Measurements from ENCODE around the gene USP10. TPM values are rescaled to one million over a fixed set of nuclear protein-coding genes. Genes with fewer than 3 reads are reported as not detected.

Gene USP10
- total RNA-seq, 1 donor: 61.7 TPM

DNA sequence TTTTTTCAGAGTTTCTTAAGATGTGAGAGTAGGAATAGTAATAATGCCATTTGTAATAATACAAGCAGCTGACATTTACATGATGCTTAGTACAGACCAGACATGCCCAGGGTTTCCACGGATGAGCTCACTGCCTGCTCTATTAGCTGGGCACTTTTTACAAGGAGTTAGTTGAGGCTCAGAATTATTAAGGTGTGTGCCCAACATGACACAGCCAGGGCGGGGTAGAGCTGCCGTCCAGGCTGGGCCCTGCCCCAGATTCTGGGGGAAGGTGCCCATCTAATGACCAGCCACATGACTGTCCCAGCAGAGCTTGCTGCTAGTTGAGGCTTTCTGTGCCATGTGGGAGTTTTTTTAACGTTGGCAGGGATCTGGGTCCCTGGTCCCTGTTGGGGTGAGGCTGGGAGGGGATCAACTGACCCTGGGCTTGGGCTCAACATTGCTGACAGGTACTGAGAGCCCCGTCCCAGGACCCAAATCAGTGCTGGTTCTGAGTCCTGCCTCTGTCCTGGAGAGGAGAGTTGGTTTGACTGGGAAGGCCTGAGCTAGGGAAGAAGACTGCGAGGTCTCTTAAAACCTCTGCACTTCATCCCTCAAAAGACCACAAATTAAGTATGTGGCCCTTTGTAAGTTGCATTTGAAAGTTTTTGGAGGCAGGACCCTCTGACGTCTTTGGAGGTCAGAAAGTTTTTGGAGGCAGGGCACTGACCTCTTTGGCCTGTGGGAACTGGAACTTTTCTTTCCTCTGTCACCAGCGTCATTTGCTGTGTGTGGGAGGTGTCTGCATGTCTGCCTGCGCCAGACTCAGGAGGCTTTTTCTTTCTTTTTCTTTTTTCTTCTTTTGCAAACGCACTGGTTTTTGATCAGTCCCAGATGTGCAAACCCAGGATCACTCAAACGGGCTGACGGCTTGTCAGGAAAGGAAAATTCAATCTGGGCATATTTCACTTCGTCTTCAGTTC is 122.2 kb downstream of the USP10 start:
- DNase-seq (ENCODE audit: low read depth): peak; percentile 60
- H3K4me3 ChIP-seq (ENCODE audit: low read depth, low read length): no peak overlapping the region

DNA sequence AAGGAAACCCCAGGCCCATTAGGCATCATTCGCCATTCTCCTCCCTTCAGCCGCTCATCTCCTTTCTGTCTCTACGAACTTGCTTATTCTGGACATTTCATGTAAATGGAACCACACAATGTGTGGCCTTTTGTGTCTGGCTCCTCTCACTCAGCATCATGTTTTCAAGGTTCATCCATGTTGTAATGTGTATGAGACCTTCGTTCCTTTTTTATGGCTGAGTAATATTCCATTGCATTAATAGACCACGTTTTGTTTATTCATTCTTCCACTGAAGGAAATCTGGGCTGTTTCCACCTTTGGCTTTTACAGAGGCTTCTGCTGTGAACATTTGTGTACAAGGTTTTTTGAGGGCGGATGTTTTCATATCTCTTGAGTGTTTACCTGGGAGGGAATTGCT is 123.2 kb downstream of the USP10 start:
- TF ChIP-seq, protein P1, sequence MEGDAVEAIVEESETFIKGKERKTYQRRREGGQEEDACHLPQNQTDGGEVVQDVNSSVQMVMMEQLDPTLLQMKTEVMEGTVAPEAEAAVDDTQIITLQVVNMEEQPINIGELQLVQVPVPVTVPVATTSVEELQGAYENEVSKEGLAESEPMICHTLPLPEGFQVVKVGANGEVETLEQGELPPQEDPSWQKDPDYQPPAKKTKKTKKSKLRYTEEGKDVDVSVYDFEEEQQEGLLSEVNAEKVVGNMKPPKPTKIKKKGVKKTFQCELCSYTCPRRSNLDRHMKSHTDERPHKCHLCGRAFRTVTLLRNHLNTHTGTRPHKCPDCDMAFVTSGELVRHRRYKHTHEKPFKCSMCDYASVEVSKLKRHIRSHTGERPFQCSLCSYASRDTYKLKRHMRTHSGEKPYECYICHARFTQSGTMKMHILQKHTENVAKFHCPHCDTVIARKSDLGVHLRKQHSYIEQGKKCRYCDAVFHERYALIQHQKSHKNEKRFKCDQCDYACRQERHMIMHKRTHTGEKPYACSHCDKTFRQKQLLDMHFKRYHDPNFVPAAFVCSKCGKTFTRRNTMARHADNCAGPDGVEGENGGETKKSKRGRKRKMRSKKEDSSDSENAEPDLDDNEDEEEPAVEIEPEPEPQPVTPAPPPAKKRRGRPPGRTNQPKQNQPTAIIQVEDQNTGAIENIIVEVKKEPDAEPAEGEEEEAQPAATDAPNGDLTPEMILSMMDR (IDR thresholded peaks at IDR 0.05; ENCODE audit: insufficient read depth, low read length): no peak
- H3K4me3 ChIP-seq (ENCODE audit: low read depth, low read length): no peak overlapping the region
- no peak for DNase-seq (ENCODE audit: low read depth)

More for the DNA sequence above, 122.2 kb downstream of the USP10 start:
- TF ChIP-seq, protein P1 (IDR thresholded peaks at IDR 0.05; ENCODE audit: insufficient read depth, low read length): no peak

- H3K4me3 ChIP-seq (ENCODE audit: low read depth, low read length): no peak overlapping the region
- DNase-seq (ENCODE audit: low read depth): peak; percentile 94
- TF ChIP-seq, protein P1 (IDR thresholded peaks at IDR 0.05; ENCODE audit: insufficient read depth, low read length): no peak
Observed at GRCh38 chr16:84823484-84823883, 123.7 kb downstream of the USP10 start.

GRCh38 chr16:84823926-84824325 is 124.1 kb downstream of the USP10 start:
- no peak overlapping the region for H3K4me3 ChIP-seq (ENCODE audit: low read depth, low read length)
- DNase-seq (ENCODE audit: low read depth): no peak
- TF ChIP-seq, protein P1 (IDR thresholded peaks at IDR 0.05; ENCODE audit: insufficient read depth, low read length): no peak

DNA sequence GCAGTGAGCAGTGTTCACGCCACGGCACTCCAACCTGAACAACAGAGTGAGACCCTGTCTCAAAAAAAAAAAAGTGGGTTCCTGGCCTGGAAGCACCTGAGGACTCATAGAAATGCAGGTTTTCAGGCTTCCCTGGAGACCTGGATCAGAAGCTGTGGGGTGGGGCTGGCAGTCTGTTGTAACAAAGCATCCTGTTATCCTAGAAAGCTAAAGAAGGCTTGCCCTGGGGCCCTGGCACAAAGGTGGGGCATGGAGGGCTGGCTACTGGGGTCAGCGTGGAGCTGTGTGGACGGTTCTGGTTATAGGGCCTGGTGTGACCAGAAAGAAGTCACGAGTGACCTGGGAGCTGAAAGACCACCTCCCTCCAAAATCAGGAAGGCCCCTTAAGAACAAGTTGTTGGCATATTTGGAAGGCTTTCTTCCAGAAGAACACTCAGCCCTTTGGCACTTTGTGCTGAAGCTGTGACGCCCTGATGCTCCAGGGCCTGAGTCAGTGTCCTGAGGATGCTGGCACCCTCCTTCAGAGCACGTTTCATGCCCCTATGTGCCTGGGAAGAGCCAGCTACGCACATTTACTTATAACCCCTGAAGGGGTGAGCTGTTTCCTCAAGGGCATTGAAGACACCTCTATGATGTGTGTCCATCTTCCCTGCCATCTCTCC is 126.2 kb downstream of the USP10 start:
- DNase-seq (ENCODE audit: low read depth): peak; percentile 71
- TF ChIP-seq, protein P1 (IDR thresholded peaks at IDR 0.05; ENCODE audit: insufficient read depth, low read length): no peak
- no peak overlapping the region for H3K4me3 ChIP-seq (ENCODE audit: low read depth, low read length)

DNA sequence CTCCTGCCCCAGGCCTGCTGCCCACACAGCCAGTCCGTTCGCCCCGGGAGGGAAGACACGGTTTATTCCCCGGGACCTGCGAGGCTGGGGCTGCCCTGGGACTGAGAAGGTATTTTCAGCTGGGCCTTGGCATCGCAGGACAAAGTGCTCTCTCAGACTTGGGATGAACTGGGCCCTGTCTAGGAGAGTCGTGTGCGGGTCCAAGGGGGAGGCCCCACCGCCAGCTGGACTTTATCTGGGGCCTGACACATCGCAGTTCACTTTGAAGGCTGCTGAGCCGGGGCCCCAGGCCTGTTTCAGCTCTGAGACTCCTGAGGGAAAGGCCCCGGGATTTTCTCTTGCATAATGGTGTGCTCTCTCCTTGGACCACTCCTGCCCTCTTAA is 126.8 kb downstream of the USP10 start:
- TF ChIP-seq, protein P1 (IDR thresholded peaks at IDR 0.05; ENCODE audit: insufficient read depth, low read length): no peak
- H3K4me3 ChIP-seq (ENCODE audit: low read depth, low read length): no peak overlapping the region
- peak; percentile 79 for DNase-seq (ENCODE audit: low read depth)

All from fibroblast of the aortic adventitia (primary cell).